NCI-H748 (cell line): ENCODE data around the gene DDX19B.
A peak's percentile ranks its signal among the peaks of the same experiment; 100 is the strongest.
"Not testable (repeated sequence)": the region's sequence is repeated elsewhere in the genome, so short reads cannot be mapped to it uniquely, and the experiment has no call there.

Experiments
- DNase-seq: peaks from one replicate; lab custom pipeline; 2025; ENCODE audit not compliant: unreplicated experiment; lab: John Stamatoyannopoulos, UW

The DDX19B gene

DNA sequence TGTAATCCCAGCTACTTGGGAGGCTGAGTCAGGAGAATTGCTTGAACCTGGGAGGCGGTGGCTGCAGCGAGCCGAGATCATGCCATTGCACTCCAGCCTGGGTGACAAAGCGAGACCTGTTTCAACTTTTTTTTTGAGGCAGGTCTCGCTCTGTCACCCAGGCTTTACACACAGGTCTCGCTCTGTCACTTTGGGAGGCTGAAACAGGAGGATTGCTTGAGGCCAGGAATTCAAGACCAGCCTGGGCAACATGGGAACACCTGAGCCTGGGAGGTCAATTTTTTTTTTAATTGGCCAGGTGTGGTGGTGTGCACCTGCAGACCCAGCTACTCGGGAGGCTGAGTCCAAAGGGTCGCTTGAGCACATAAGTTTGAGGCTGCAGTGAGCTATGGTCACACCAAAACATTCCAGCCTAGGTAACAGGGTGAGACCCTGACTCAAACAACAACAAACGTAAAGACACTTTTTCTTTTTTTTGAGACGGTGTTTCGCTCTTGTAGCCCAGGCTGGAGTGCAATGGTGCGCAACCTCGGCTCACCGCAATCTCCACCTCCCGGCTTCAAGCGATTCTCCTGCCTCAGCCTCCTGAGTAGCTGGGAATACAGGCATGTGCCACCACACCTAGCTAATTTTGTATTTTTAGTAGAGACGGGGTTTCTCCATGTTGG, 11.5 kb upstream of the DDX19B start:
- DNase-seq: not testable (repeated sequence)

DNA sequence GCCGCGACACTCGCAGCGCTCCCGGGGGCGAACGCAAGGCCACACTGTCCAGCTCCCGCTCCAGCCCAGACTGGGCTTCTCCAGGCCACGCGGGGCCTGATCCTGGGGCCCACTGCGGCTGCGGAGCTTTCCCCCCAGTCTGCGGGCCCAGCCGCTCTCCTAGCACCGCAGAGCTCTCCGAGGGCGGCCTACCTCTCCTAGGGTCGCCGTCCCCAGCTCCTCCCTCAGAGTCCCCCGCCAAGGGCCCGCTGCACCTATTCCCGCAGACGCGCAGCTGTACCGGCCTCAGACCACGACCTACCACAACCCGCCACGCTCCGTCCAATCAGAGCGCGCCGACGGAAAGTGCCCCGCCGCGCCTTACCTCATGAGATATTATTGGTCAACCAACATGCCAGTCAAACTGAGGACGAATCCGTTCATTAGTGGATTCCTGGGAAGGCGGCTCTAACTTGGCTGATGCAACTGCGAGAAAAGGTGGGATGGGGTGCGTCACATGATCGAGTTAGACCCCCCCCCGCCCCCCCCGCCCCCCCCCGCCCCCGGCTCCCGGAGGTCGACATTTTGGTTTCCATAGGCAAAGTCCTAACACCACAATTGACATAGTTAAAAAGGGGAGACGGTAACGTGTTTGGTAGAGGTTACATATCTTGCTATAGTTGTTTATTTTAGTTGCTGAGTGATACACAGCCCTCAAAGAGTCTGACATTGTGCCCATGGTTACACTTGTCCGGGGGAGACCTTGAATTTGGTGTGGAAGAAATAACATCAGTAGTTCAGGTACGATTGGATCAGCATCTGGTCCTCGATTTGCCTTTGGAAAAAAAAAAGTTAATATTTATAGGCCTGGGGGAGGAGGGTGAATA, 9.5 kb upstream of the DDX19B start, which contains the start of gene AARS1:
TSS of gene AARS1 (minus strand) at position 278 of the 866 bp plus-strand sequence. CDS start 6,743 bp downstream, outside the sequence.
- peak; percentile 99 for DNase-seq

DNA sequence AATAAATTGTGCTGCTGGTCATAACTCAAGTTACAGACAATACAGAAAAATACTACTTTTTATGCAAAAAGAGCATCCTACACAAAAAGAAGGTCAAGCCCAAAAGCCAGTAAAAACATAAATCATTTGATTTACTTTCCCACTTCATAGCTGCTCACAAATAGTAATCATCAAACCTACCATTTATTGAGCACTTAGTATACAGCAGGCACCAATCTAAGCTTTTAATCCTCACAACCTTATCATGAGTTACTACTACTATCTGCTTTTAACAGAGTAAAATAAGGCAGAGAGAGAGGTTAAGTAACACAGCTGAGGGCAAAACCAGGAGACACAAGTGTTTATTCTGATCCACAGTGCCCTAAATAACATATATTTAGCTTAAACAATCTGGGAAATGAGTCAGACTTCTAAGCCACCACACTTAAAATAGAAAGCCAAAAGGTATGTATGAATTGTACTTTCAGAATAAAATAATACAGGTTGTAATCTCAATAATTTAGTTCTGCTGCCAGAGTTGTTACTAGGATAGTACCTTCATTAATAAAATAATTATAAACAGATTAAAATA, 8.0 kb upstream of the DDX19B start:
- DNase-seq: no peak

DNA sequence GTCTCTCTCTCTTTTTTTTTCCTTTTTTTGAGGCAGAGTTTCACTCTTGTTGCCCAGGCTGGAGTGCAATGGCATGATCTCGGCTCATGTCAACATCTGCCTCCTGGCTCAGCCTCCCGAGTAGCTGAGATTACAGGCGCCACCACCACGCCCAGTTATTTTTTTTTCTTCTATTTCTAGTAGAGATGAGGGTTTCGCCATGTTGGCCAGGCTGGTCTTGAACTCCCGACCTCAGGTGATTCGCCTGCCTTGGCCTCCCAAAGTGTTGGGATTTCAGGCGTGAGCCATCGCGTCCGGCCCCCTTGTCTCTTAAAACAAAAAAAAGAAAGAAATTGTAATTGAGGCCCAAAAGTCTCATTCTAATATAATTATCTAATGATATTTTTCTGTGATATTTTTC, 6.8 kb upstream of the DDX19B start:
- not testable (repeated sequence) for DNase-seq

DNA sequence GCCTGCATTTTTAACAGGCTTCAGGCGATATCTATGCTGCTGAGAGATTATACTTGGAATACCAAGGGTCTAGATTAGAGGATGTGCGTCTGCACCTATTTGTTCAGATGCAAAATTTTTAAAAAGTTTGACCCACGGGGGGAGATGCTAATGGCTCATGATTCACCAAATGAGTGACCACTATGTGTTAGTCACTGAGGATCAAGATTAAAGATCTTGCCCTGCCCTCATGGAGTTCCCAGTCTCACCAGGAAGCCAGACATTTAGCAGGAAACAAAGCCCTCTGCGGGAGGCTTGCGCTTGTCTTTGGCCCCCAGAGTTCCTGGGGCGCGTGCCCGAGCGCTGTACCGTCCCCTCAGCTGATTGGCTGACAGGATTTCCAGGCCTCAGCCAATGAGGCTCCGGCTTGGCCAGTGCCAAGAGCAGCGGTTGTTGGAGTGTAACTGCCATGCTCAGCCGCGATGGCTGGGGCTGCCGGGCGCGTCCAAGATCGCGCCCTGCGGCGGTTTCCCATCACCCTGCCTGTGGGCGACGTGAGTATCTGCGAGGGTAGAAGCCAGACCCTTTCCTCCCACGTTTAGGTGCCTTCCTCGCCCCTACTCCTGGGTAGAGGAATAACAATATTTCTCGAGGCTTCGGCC, 4.5 kb upstream of the DDX19B start:
- DNase-seq: no peak

DNA sequence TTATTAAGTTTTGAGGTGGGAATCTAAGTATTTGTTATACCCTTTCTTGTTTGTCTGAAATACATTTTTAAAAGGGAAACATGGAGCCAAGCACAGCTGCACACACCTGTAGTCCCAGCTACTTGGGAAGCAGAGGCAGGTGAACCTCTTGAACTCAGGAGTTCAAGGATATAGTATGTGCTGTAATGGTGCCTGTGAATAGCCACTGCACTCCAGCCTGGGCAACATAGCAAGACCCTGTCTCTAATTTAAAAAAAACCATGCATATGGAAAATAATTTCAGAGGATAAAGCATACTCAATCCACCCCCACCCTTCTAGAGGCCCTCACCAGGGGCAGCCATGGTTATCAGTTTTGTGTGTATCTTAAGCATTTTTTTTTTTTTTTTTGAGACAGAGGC, 3.4 kb upstream of the DDX19B start:
- DNase-seq: no peak

DNA sequence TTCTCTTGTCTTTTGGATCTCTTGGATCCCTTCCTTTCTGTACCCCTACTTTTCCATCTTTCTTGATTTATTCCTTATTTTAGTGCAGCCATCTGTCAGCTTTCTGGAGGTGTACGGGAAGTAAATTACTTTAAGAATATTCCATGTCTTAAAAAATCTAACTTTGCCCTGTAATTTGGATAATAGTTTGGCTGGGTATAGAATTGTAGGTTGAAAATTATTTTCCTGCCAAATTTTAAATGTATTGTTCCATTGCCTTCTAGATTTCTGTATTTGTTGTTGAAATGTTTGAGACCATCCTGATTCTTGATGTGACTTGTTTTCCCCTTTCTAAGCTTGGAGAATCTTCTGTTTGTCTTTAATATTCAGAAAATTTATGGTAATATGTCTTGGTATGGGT, 2.1 kb downstream of the DDX19B start:
- no peak for DNase-seq

DNA sequence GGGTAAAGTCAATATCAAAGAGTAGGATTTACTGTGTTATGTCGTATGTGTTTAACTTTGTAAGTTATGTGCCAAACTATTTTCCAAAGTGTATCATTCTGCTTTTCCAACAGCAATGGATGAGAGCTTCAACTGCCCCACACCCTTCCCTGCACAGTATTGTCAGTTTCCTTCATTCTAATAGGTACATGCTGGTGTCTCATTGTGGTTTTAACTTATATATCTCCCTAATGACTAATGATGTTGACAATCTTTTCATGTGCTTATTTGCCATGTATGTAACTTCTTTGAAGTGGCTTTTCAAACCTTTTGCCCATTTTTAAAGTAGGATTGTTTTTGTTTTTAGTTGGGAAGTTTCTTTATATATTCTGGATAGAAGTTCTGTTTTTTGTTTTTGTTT, 3.8 kb downstream of the DDX19B start:
- no peak for DNase-seq

DNA sequence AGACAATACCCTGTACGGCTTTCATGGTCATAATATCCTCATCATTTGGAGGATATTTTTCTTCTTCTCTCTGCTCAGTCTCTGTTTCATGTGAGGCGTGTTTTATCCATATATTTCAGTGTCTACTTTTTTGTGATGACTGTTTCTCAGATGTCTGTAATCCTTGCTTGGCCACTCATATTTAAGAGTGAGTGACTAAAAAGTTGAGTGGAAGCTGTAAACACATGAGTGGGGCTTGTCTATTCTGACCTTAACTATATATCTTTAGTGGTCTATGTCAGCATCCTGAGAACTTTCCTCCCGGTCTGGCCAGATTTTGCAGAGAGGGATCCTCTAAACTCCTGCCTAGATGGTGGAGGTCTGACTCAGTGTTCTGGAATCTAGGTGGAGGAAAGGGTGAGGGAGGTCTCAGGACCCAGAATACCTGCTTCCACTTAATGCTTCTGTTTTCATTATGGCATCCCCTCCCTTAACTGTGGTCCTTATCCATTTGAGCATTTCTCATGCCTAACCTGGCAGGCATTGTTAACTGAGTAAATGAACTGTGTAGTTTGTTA, 6.0 kb downstream of the DDX19B start:
- no peak for DNase-seq

DNA sequence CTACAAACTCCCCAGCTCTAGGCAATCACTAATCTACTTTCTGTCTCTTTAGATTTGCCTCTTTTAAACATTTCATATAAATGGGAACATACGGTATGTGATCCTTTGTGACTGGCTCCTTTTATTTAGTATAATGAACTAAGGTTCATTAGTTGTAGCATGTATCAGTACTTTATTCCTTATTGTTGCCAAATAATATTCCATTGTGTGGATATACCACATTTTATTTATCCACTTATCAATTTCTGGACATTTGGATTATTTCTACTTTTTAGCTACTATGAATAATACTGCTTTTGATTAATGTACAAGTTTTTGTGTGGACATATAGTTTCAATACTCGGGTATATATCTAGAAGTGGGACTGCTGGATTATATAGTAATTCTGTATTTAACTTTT, 7.9 kb downstream of the DDX19B start:
- DNase-seq: no peak

DNA sequence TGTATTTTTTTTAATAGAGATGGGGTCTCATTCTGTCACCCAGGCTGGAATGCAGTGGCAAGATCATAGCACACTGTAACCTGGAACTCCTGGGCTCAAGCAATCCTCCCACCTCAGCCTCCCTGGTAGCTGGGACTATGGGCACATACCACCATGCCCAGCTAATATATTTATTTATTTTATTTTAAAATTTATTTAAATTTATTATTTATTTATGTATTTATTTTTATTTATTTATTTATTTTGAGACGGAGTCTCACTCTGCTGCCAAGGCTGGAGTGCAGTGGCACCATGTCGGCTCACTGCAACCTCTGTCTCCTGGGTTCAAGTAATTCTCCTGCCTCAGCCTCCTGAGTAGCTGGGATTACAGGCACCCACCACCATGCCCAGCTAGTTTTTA, 8.7 kb downstream of the DDX19B start:
- not testable (repeated sequence) for DNase-seq

DNA sequence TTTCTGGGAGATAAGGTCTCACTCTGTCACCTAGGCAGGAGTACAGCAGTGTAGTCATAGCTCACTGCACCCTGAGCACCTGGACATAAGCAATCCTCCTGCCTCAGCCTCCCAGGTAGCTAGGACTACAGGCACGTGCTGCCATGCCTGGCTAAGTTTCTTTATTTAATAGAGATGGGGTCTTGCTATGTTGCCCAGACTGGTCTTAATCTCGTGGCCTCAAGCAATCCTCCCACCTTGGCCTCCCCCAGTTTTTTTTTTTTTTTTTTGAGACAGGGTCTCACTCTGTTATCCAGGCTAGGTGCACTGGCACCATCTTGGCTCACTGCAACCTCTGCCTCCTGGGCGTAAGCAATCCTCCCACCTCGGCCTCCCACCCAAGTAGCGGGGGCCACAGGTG, 21.1 kb downstream of the DDX19B start:
- DNase-seq: no peak

DNA sequence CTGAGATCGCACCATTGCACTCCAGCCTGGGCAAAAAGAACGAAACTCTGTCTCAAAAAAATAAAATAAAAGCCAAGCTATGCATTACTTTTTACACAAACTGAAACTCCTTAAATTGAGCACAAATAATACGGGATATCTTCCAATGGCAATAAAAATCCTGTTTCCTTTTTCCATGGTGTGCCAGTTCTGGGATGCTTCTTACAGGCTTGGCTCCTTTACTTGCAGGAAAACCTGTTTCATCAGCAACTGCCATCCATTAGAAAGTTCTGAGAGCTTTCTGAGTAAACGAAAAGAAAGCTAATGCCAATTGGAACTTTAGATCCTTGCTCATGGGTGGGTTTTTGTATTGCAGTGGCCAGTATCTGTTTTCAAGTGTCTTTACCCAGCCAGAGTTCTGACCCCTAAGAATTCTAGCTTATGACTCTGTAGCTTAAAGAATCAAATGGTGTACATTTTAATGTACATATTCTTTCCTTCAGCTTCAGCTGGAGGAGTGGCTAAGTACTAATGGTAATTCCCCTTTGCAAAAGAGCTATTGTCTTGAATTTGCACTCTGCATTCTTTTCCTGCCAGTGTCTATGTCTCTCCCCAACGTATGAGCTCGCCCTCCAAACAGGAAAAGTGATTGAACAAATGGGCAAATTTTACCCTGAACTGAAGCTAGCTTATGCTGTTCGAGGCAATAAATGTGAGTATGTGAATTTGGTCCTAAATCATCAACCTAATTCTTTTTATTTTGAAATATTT, 26.2 kb downstream of the DDX19B start:
- DNase-seq: no peak

DNA sequence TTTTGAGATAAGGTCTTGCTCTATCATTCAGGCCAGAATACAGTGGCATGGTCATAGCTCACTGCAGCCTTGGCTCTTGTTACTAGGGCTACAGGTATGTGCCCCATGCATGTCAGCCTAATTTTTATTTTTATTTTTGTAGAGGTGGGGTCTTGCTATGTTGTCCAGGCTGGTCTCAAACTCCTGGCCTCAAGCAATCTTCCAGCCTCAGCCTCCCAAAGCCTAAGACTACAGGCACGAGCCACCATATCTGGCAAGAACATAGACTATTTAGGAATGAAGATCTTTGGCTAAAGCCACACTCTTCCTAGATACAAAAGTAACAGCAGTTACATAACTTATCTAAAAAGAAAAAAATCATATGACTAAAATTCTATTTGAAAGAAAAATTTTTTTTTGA, 32.1 kb downstream of the DDX19B start:
- DNase-seq: no peak

DNA sequence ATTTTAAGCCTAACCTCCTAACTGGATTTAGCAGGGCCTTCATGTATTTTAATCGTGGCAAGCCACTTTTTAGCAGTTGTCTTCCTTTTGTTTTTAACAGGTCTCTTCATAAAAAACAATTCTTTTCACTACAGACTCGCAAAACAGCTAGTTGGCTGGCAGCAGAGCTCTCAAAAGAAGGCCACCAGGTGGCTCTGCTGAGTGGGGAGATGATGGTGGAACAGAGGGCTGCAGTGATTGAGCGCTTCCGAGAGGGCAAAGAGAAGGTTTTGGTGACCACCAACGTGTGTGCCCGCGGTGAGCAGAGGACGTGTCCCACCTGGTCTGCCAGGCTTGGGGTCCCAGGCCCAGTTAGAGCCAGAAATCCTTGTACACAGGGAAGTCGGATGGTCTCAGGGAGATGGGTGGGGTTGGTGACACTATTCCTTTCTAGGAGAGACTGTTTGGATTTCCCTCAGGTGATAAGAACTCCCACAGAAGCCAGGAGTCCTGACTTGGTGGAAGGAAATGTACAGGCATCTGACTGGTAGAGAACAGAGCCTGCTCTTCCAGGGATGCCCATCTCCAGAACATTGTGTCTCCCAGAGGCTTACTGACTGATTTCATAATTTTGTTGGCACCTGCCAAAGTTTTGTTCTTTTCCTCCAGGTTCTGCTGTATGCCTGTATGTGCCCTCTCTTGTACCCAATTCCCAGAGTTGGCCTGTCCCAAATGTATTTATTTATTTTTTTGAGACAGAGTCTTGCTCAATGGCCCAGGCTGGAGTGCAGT, 32.8 kb downstream of the DDX19B start:
- DNase-seq: no peak

DNA sequence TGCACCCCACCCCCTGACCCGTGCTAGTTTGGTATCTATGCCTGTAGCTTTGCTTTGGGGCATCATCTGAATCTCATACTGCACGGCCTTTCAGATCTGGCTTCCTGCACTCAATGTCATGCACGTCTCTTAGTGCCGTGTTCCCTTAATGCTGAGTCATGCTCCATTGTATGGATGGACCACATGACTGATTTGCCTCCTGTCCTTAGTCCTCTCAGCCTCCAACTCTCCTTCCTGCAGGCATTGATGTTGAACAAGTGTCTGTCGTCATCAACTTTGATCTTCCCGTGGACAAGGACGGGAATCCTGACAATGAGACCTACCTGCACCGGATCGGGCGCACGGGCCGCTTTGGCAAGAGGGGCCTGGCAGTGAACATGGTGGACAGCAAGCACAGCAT, 33.7 kb downstream of the DDX19B start:
- DNase-seq: not testable (repeated sequence)

DNA sequence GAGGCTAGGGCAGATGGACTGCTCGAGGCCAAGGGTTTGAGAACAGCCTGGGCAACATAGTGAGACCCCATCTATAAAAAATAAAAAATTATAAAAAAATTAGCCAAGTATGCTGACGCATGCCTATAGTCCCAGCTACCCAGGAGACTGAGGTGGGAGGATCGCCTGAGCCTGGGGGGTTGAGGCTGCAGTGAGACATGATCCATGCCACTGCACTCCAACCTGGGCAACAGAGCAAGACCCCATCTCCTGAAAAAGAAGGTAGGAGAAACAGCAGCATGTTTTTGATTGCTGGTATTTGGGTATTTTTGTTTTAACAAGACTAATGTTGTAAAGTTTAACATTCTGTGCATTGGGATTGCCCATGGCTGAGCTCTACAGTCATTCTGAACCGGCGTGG, 38.8 kb downstream of the DDX19B start:
- no peak for DNase-seq

DNA sequence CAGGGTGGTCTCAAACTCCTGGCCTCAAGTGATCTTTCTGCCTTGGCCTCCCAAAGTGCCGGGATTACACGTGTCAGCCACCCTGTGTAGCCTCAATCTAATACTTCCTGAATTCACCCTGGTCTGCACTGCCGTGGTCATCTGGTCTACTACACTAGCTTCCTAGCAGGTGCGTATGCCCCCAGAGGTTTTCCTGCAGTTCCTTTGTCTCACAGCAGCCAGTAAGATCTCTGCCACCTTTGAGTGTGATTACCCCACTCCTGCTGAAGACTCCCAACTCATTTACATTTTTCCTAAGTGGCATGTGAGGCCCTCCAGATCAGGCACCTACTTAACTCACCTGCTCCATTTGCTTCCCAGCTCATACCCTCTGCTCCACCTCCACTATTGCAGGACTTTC, 42.6 kb downstream of the DDX19B start:
- no peak for DNase-seq

DNA sequence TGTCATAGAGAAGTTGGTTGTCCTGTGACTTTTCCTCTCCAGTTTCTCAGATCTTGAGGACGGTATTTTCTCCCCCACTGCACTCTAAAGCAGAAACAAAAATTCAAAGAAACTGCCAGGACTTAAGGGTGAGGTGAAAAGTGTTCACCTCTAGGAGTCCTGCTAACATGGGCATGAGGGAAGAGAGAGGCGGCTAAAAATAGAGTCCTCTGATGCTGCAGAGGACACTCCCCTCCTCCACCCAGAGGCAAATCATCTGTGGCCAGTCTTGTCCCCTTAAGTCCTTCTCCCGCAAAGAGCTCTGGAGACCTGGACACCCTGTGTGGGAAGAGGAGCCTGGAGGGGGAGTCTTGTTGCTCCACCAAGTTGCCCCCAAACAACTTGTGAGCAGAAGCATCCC, 43.0 kb downstream of the DDX19B start:
- no peak for DNase-seq

DNA sequence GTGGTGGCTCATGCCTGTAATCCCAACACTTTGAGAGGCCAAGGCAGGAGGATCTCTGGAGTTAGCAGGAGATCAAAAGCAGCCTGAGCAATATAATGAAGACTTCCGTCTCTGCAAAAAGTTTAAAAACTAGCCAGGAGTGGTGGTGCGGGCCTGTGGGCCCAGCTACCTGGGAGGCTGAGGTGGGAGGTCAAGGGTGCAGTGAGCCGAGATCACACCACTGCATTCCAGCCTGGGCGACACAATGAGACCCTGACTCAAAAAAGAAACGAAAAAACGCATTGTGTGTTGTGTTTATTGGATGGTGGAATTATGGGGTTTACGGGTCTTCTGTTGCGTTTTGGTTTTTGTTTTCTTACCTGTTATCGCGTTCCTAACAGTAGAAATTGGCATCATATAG, 46.9 kb downstream of the DDX19B start:
- DNase-seq: no peak
